GM06990 (cell line): ENCODE measurements around the gene ITGB2.

Source experiments
- DNase-seq: peaks from one replicate; pipeline ENCODE4 v3.0.0-alpha.2; 2011; ENCODE audit not compliant: insufficient read length; ENCODE audit errors: extremely low read depth
- H3K27me3 ChIP-seq: replicated peaks from 2 replicates; pipeline ENCODE4 v1.6.0; 2011; ENCODE audit warnings: low read length; ENCODE audit not compliant: control insufficient read depth, insufficient read depth
- H3K36me3 ChIP-seq: 2 replicates; pipeline ENCODE4 v1.5.1; 2011; ENCODE audit warnings: low read length; ENCODE audit not compliant: control insufficient read depth, insufficient read depth
- H3K4me3 ChIP-seq: replicated peaks from 2 replicates; pipeline ENCODE4 v1.5.1; 2011; ENCODE audit warnings: low read depth, mild to moderate bottlenecking, control low read depth, low read length
- TF ChIP-seq, protein P1 (sequence below): IDR thresholded peaks from 2 replicates; pipeline ENCODE4 v1.5.1; 2011; ENCODE audit warnings: low read length, control low read depth, mild to moderate bottlenecking, inconsistent platforms; ENCODE audit not compliant: insufficient read depth, poor library complexity, severe bottlenecking

Gene ITGB2

DNA sequence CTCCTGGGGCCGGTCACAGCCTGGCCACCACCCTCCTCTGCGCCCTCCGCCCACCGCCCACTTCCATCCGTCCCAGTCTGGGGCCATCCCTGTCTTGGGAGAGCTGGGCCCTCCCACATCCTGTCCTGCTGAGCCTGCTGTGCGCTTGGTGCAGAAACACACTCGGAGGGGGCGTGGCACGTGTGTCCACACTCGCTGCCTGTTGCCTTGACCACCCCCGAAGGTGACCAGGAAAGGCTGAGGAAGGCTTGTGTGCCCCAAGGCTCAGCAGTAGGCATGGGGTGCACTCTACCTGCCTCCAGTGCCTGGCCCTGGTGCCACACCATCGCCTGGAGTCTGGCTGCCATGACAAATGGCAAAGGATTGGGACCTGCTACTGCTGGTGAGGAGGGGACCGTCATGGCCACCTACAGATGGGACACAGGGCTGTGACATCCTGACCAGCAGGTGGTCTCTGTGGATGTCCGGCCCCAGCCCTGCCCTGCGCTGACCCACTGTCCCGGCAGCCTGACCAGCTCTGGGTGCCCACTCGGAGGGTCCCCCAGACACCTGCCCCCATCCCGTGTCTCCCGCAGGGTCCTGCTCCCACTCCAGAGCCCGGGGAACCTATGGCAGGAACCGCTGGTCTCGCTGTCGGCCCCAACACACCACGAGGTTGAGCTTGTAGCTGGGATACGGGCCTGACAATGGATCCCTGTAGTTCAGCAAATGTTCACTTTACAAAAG lies 24.0 kb downstream of the ITGB2 start:
- TF ChIP-seq, protein P1, sequence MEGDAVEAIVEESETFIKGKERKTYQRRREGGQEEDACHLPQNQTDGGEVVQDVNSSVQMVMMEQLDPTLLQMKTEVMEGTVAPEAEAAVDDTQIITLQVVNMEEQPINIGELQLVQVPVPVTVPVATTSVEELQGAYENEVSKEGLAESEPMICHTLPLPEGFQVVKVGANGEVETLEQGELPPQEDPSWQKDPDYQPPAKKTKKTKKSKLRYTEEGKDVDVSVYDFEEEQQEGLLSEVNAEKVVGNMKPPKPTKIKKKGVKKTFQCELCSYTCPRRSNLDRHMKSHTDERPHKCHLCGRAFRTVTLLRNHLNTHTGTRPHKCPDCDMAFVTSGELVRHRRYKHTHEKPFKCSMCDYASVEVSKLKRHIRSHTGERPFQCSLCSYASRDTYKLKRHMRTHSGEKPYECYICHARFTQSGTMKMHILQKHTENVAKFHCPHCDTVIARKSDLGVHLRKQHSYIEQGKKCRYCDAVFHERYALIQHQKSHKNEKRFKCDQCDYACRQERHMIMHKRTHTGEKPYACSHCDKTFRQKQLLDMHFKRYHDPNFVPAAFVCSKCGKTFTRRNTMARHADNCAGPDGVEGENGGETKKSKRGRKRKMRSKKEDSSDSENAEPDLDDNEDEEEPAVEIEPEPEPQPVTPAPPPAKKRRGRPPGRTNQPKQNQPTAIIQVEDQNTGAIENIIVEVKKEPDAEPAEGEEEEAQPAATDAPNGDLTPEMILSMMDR = no peak
- DNase-seq = no peak
- no peaks in the 10 kb centered on the region for H3K27me3 ChIP-seq
- H3K4me3 ChIP-seq = no peak overlapping the region
- peaks cover 29% of the 10 kb centered on the region for H3K36me3 ChIP-seq

DNA sequence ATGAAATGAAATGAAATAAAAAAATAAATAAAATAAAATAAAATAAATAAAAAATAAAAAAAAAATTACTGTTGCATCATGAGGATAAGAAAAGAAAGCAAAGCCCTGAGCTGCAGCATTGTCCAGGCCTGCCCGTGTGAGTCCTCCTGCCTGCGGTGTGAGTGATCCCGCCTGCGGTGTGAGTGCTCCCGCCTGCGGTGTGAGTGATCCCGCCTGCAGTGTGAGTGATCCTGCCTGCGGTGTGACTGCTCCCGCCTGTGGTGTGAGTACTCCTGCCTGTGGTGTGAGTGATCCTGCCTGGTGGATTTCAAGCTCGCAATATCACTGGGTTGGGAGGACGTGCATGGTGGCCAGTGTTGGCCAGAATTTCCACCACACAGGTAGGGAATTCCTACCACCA lies 24.8 kb downstream of the ITGB2 start:
- H3K4me3 ChIP-seq = no peak overlapping the region
- no peaks in the 10 kb centered on the region for H3K27me3 ChIP-seq
- peaks cover 26% of the 10 kb centered on the region for H3K36me3 ChIP-seq
- DNase-seq = no peak
- TF ChIP-seq, protein P1 = no peak

DNA sequence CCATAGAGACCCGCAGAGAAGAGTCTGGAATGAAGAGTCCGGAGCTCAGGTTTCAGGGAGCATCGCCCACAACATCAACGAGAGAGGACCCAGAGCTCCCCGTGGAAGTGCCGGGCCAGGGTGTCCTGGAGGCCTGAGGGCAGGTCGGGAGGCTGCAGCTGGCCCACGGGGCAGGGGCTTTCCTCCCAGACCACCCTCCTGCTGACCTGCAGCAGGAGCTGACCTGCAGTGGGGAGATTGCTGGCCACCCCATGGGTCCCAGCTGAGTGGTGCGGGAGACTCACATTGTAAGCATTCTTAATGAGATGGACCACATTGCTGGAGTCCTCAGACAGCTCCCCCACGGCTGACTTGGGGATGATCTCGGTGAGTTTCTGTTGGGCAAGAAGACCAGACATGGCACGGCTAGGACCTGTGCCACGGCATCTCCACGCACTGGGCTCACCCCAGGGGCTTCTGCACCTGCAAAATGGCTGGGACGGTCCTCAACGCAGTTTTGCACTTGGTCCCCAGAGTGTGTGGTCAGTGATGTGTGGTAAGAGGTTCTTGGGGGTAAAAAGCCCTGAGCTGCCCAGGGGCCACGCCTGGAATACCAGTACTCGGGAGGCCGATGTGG lies 25.9 kb downstream of the ITGB2 start:
- H3K36me3 ChIP-seq = peaks cover 22% of the 10 kb centered on the region
- TF ChIP-seq, protein P1 = no peak
- H3K27me3 ChIP-seq = no peaks in the 10 kb centered on the region
- H3K4me3 ChIP-seq = no peak overlapping the region
- no peak for DNase-seq

DNA sequence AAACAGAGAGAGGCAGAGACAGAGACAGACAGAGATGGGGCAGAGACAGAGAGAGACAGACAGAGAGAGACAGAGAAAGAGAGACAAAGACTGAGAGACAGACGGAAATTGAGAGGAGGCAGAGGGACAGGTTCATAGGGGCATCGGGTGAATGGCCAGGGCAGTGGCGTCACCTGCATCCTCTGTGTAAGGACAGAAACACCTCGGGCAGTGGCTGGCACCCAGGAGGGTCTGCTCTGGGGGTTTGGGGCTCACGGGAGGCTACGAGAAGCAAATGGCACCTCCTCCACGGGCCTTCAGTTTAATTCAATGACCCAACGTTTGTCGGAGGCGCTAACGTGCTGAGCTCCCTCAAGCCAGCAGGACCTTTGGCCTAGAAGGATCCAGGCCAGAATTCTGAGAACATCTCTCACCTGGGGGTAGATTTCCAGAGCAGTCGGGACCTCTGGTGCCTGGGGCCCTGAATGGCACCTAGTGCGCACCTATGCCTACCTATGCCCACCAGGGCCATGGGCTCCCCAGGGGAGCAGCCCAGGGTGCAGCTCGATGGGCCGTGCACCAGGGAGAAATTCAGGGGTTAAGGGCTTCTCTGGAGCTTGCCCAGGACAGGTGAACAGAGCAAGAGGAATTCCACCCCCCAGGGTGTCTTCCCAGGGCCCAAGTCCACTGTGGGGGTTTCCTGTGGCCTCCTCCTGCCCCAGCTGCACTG lies 26.6 kb downstream of the ITGB2 start:
- Histone ChIP-seq H3K4me3 (no peak overlapping the region), H3K36me3 (peaks cover 22% of the 10 kb centered on the region), H3K27me3 (no peaks in the 10 kb centered on the region)
- DNase-seq = no peak
- TF ChIP-seq, protein P1 = no peak

DNA sequence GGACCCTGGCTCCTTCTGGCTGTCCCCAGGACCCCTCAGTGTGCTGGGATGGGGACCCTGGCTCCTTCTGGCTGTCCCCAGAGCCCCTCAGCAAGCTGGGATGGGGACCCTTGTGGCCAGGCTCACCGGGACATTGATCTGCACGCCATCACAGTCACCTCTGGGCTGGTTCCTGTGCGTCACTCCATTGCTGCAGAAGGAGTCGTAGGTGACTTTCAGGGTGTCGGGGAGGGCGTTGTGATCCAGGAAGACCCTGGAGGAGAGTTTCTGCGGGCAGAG lies 27.5 kb downstream of the ITGB2 start:
- H3K36me3 ChIP-seq = peaks cover 17% of the 10 kb centered on the region
- no peaks in the 10 kb centered on the region for H3K27me3 ChIP-seq
- no peak overlapping the region for H3K4me3 ChIP-seq
- TF ChIP-seq, protein P1 = no peak
- no peak for DNase-seq
